ENCODE results near the gene AFF4. TPM values are rescaled to one million over a fixed set of nuclear protein-coding genes. Genes with fewer than 3 reads are reported as not detected.
A peak's percentile ranks its signal among the peaks of the same experiment; 100 is the strongest.

AFF4 gene
- total RNA-seq, 1 donor from 2014 or later = 106 TPM

- no peak for DNase-seq (ENCODE audit: extremely low spot score, unreplicated experiment)
- H3K27ac Mint-ChIP-seq (ENCODE audit: unreplicated experiment) = peak overlapping the region; percentile 97
- peaks cover 4% of the 10 kb centered on the region for H3K27me3 Mint-ChIP-seq (ENCODE audit: unreplicated experiment)
- TF ChIP-seq CTCF (IDR thresholded peaks at IDR 0.05) = no peak
- peaks cover 10% of the 10 kb centered on the region for H3K36me3 Mint-ChIP-seq (ENCODE audit: unreplicated experiment)
- H3K9me3 Mint-ChIP-seq (ENCODE audit: unreplicated experiment) = no peaks in the 10 kb centered on the region
- peak overlapping the region; percentile 94 for H3K4me3 Mint-ChIP-seq (ENCODE audit: unreplicated experiment)
- H3K4me1 Mint-ChIP-seq (ENCODE audit: unreplicated experiment) = peaks cover 23% of the 10 kb centered on the region
These were observed 96.4 kb downstream of the AFF4 start for GRCh38 chr5:132867046-132867451.

GRCh38 chr5:132866342-132867045, 96.9 kb downstream of the AFF4 start, which contains the start of the genes GDF9 and UQCRQ:
Gene GDF9 (minus strand): TSS chr5:132866469. CDS start chr5:132864533, 1,936 bp downstream.
Gene UQCRQ (plus strand): TSS chr5:132866642. CDS start chr5:132866882, 240 bp downstream.
- peak; percentile 39 for TF ChIP-seq CTCF (IDR thresholded peaks at IDR 0.05)
- peaks cover 10% of the 10 kb centered on the region for H3K36me3 Mint-ChIP-seq (ENCODE audit: unreplicated experiment)
- no peaks in the 10 kb centered on the region for H3K9me3 Mint-ChIP-seq (ENCODE audit: unreplicated experiment)
- H3K4me3 Mint-ChIP-seq (ENCODE audit: unreplicated experiment) = peak within 1 kb of the TSS; percentile 94
- peak; percentile 96 for DNase-seq (ENCODE audit: extremely low spot score, unreplicated experiment)
- peaks cover 23% of the 10 kb centered on the region for H3K4me1 Mint-ChIP-seq (ENCODE audit: unreplicated experiment)
- H3K27me3 Mint-ChIP-seq (ENCODE audit: unreplicated experiment) = peaks cover 6% of the 10 kb centered on the region
- peak within 1 kb of the TSS; percentile 97 for H3K27ac Mint-ChIP-seq (ENCODE audit: unreplicated experiment)

GRCh38 chr5:132865668-132866341, 97.6 kb downstream of the AFF4 start:
- H3K4me1 Mint-ChIP-seq (ENCODE audit: unreplicated experiment) = peaks cover 23% of the 10 kb centered on the region
- H3K9me3 Mint-ChIP-seq (ENCODE audit: unreplicated experiment) = no peaks in the 10 kb centered on the region
- no peak for DNase-seq (ENCODE audit: extremely low spot score, unreplicated experiment)
- peak overlapping the region; percentile 97 for H3K27ac Mint-ChIP-seq (ENCODE audit: unreplicated experiment)
- H3K36me3 Mint-ChIP-seq (ENCODE audit: unreplicated experiment) = peaks cover 10% of the 10 kb centered on the region
- H3K27me3 Mint-ChIP-seq (ENCODE audit: unreplicated experiment) = peaks cover 9% of the 10 kb centered on the region
- no peak for TF ChIP-seq CTCF (IDR thresholded peaks at IDR 0.05)
- H3K4me3 Mint-ChIP-seq (ENCODE audit: unreplicated experiment) = peak overlapping the region; percentile 94

GRCh38 chr5:132860742-132861141, 102.7 kb downstream of the AFF4 start:
- H3K27me3 Mint-ChIP-seq (ENCODE audit: unreplicated experiment) = peaks cover 23% of the 10 kb centered on the region
- no peak for TF ChIP-seq CTCF (IDR thresholded peaks at IDR 0.05)
- H3K4me3 Mint-ChIP-seq (ENCODE audit: unreplicated experiment) = no peak overlapping the region
- H3K36me3 Mint-ChIP-seq (ENCODE audit: unreplicated experiment) = no peaks in the 10 kb centered on the region
- DNase-seq (ENCODE audit: extremely low spot score, unreplicated experiment) = no peak
- H3K9me3 Mint-ChIP-seq (ENCODE audit: unreplicated experiment) = no peaks in the 10 kb centered on the region
- H3K27ac Mint-ChIP-seq (ENCODE audit: unreplicated experiment) = no peak overlapping the region
- peaks cover 3% of the 10 kb centered on the region for H3K4me1 Mint-ChIP-seq (ENCODE audit: unreplicated experiment)

GRCh38 chr5:132859889-132860437, 103.5 kb downstream of the AFF4 start:
- TF ChIP-seq CTCF (IDR thresholded peaks at IDR 0.05) = no peak
- no peaks in the 10 kb centered on the region for H3K36me3 Mint-ChIP-seq (ENCODE audit: unreplicated experiment)
- no peaks in the 10 kb centered on the region for H3K4me1 Mint-ChIP-seq (ENCODE audit: unreplicated experiment)
- no peak overlapping the region for H3K27ac Mint-ChIP-seq (ENCODE audit: unreplicated experiment)
- H3K9me3 Mint-ChIP-seq (ENCODE audit: unreplicated experiment) = no peaks in the 10 kb centered on the region
- H3K27me3 Mint-ChIP-seq (ENCODE audit: unreplicated experiment) = peaks cover 23% of the 10 kb centered on the region
- no peak for DNase-seq (ENCODE audit: extremely low spot score, unreplicated experiment)
- H3K4me3 Mint-ChIP-seq (ENCODE audit: unreplicated experiment) = no peak overlapping the region

All from osteocyte (in vitro differentiated cells).